ENCODE measurements around the gene CKM.

CKM gene

DNA sequence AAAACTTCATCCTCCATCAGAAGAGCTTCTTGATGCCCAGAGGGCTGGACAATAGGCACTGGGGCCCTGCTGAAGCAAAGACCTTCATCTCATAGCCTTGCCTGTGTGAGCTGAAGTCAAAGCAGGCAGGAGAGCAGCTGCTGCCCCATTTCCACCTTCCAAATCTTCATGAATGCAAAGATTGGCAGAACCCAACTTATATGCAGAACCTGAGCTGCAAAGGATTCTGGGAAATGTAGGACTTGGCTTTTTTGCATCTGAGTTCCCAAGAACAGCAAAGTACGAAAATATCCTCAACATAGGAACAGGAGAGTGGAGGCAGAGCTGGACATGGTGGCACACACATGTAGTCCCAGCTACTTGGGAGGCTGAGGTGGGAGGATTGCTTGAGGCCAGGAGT lies 30.8 kb downstream of the CKM start:
- Mint-ChIP-seq H3K4me3 (no peak overlapping the region), H3K4me1 (no peaks in the 10 kb centered on the region), H3K36me3 (ENCODE audit: low read depth) (peaks cover 67% of the 10 kb centered on the region), H3K9me3 (peaks cover 5% of the 10 kb centered on the region), H3K27me3 (ENCODE audit: low read depth) (no peaks in the 10 kb centered on the region), H3K27ac (no peak overlapping the region)
- TF ChIP-seq, protein P1, sequence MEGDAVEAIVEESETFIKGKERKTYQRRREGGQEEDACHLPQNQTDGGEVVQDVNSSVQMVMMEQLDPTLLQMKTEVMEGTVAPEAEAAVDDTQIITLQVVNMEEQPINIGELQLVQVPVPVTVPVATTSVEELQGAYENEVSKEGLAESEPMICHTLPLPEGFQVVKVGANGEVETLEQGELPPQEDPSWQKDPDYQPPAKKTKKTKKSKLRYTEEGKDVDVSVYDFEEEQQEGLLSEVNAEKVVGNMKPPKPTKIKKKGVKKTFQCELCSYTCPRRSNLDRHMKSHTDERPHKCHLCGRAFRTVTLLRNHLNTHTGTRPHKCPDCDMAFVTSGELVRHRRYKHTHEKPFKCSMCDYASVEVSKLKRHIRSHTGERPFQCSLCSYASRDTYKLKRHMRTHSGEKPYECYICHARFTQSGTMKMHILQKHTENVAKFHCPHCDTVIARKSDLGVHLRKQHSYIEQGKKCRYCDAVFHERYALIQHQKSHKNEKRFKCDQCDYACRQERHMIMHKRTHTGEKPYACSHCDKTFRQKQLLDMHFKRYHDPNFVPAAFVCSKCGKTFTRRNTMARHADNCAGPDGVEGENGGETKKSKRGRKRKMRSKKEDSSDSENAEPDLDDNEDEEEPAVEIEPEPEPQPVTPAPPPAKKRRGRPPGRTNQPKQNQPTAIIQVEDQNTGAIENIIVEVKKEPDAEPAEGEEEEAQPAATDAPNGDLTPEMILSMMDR (IDR thresholded peaks at IDR 0.05; ENCODE audit: unreplicated experiment in 3 of 3), result no peak

DNA sequence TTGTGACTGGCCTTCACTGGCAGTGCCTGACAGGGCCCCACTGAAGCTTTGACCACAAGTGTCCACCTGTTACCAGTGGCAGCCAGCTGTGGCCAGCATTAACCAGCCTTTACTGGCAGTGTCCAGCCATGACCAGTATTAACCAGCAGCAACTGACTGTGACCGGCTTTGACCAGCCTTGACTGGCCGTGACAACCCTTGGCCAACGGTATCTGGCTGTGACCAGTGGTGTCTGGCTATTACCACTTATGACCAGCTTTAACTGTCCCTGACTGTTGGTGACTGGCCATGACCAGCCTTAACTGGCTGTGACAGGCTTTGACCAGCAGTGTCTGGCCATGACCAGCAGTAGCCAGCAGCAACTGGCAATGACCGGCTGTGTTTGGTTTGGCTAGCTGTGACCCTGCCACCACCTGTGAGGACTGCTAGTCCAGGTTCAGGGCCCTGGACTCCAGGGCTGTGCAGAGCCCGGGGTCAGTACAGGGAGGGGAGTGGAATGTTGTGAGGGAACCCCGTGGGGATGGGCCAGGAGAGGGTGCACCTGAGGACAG lies 32.2 kb downstream of the CKM start:
- no peaks in the 10 kb centered on the region for H3K4me1 Mint-ChIP-seq
- H3K36me3 Mint-ChIP-seq (ENCODE audit: low read depth), result peaks cover 65% of the 10 kb centered on the region
- H3K27me3 Mint-ChIP-seq (ENCODE audit: low read depth), result no peaks in the 10 kb centered on the region
- H3K27ac Mint-ChIP-seq, result no peak overlapping the region
- TF ChIP-seq, protein P1 (IDR thresholded peaks at IDR 0.05; ENCODE audit: unreplicated experiment in 3 of 3), result no peak
- no peak overlapping the region for H3K4me3 Mint-ChIP-seq
- H3K9me3 Mint-ChIP-seq, result peaks cover 5% of the 10 kb centered on the region

DNA sequence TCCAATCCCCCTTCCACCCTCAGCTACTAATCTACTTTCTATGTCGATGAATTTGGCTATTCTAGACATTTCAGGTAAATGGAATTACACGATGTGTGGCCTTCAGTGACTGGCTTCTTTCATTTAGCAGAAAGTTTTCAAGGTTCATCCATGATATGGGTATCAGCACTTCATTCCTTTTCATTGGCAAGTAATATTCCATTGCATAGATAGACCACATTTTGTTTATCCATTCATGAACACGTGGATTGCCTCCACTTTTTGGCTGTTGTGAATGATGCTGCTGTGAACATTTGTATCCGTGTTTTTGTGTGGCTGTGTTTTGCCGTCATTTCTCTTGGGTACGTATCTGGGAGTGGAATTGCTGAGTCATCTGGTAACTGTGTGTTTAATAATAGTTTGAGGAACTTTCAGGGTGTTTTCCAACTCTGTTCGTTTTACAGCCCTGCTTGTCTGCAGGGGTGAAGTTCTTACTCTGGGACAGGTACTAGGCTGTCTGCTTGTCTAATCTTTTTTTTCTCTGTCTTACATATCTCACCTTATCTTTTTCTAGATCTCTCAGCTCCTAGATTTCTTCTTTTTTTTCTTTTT lies 39.1 kb downstream of the CKM start:
- Mint-ChIP-seq H3K4me3 (no peak overlapping the region), H3K27me3 (ENCODE audit: low read depth) (no peaks in the 10 kb centered on the region), H3K27ac (no peak overlapping the region), H3K9me3 (no peaks in the 10 kb centered on the region), H3K36me3 (ENCODE audit: low read depth) (peaks cover 60% of the 10 kb centered on the region), H3K4me1 (no peaks in the 10 kb centered on the region)
- TF ChIP-seq, protein P1 (IDR thresholded peaks at IDR 0.05; ENCODE audit: unreplicated experiment in 3 of 3), result no peak

DNA sequence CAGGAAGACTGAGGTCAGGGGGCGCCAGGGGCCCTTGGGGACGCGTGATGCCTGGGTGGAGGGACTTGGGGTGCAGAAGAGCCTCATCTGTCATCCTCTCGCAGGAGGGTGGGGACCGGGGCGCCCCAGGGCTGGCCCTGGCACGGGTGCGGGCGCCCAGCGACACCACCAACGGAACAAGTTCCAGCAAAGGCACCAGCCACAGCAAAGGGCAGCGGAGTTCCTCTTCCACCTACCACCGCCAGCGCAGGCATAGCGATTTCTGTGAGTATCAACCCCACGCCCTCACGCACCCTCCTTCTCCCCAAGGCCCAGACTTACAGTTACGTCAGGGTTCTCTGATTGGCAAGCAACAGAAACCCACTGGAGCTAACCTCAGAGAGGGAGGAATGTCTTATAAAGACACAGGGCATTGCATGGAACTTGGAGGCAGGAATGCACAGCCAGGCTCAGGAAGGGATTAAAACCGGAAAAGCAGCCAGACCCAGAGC lies 42.2 kb downstream of the CKM start:
- Mint-ChIP-seq H3K27me3 (ENCODE audit: low read depth) (no peaks in the 10 kb centered on the region), H3K36me3 (ENCODE audit: low read depth) (peaks cover 63% of the 10 kb centered on the region), H3K9me3 (no peaks in the 10 kb centered on the region), H3K27ac (no peak overlapping the region), H3K4me1 (peaks cover 7% of the 10 kb centered on the region), H3K4me3 (no peak overlapping the region)
- TF ChIP-seq, protein P1 (IDR thresholded peaks at IDR 0.05; ENCODE audit: unreplicated experiment in 3 of 3), result no peak

GRCh38 chr19:45279587-45280192 lies 43.0 kb downstream of the CKM start:
- H3K4me3 Mint-ChIP-seq, result no peak overlapping the region

More at GRCh38 chr19:45279587-45280192, 43.0 kb downstream of the CKM start:
- H3K4me1 Mint-ChIP-seq, result peaks cover 7% of the 10 kb centered on the region
- no peaks in the 10 kb centered on the region for H3K9me3 Mint-ChIP-seq
- no peaks in the 10 kb centered on the region for H3K27me3 Mint-ChIP-seq (ENCODE audit: low read depth)
- TF ChIP-seq, protein P1 (IDR thresholded peaks at IDR 0.05; ENCODE audit: unreplicated experiment in 3 of 3), result no peak
- no peak overlapping the region for H3K27ac Mint-ChIP-seq
- H3K36me3 Mint-ChIP-seq (ENCODE audit: low read depth), result peaks cover 61% of the 10 kb centered on the region
